ENCODE results near the gene FCHO1.

Gene FCHO1

DNA sequence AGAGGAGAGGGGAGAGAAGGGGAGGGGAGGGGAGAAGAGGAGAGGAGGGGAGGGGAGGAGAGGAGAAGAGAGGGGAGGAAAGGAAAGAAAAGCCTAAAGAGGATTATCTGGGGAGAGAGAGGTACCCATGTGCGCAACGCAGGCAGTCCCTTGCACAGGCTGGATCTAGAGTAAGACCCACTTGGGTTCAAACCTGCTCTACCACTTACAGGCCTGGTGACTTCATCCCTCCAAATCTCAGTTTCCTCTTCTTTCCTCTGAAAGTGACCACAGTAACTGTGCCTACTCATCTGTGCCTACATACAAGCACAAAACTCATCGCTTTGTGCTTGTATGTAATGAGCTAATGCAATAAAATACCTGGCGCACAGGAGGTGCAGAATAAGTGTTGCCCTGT is 32.7 kb upstream of the FCHO1 start:
- no peak for TF ChIP-seq CTCF (IDR thresholded peaks at IDR 0.05; ENCODE audit: low read depth, low read length)
- no peak for DNase-seq
- H3K36me3 ChIP-seq, result peaks cover 15% of the 10 kb centered on the region
- peaks cover 5% of the 10 kb centered on the region; the same call in 1 of the 2 replicates for H3K4me1 ChIP-seq
- H3K4me3 ChIP-seq (ENCODE audit: low read depth, low read length), result peak overlapping the region; percentile 73
- H3K27me3 ChIP-seq, result no peaks in the 10 kb centered on the region
- no peaks in the 10 kb centered on the region for H3K9me3 ChIP-seq

- Histone ChIP-seq H3K9me3 (no peaks in the 10 kb centered on the region), H3K36me3 (peaks cover 15% of the 10 kb centered on the region), H3K27me3 (no peaks in the 10 kb centered on the region), H3K4me1 (peaks cover 5% of the 10 kb centered on the region; the same call in 1 of the 2 replicates), H3K4me3 (ENCODE audit: low read depth, low read length) (peak within 1 kb of the TSS; percentile 73)
- peak; percentile 86 for DNase-seq
- no peak for TF ChIP-seq CTCF (IDR thresholded peaks at IDR 0.05; ENCODE audit: low read depth, low read length)
Measured at GRCh38 chr19:17718947-17719711, 32.1 kb upstream of the FCHO1 start, which contains the start of gene MAP1S. Gene MAP1S, plus strand, starts transcription at chr19:17719480. Its CDS starts 23 bp downstream, at chr19:17719503.

GRCh38 chr19:17719730-17720400 is 31.4 kb upstream of the FCHO1 start:
- Histone ChIP-seq H3K4me1 (peaks cover 5% of the 10 kb centered on the region; the same call in 1 of the 2 replicates), H3K36me3 (peaks cover 20% of the 10 kb centered on the region), H3K9me3 (no peaks in the 10 kb centered on the region), H3K4me3 (ENCODE audit: low read depth, low read length) (peak overlapping the region; percentile 73), H3K27me3 (no peaks in the 10 kb centered on the region)
- no peak for DNase-seq
- TF ChIP-seq CTCF (IDR thresholded peaks at IDR 0.05; ENCODE audit: low read depth, low read length), result no peak

GRCh38 chr19:17720440-17720839 is 30.8 kb upstream of the FCHO1 start:
- H3K9me3 ChIP-seq, result no peaks in the 10 kb centered on the region
- no peaks in the 10 kb centered on the region for H3K27me3 ChIP-seq
- no peak for TF ChIP-seq CTCF (IDR thresholded peaks at IDR 0.05; ENCODE audit: low read depth, low read length)
- H3K4me3 ChIP-seq (ENCODE audit: low read depth, low read length), result peak overlapping the region; percentile 73
- peaks cover 26% of the 10 kb centered on the region for H3K36me3 ChIP-seq
- DNase-seq, result no peak
- H3K4me1 ChIP-seq, result peaks cover 5% of the 10 kb centered on the region; the same call in 1 of the 2 replicates

DNA sequence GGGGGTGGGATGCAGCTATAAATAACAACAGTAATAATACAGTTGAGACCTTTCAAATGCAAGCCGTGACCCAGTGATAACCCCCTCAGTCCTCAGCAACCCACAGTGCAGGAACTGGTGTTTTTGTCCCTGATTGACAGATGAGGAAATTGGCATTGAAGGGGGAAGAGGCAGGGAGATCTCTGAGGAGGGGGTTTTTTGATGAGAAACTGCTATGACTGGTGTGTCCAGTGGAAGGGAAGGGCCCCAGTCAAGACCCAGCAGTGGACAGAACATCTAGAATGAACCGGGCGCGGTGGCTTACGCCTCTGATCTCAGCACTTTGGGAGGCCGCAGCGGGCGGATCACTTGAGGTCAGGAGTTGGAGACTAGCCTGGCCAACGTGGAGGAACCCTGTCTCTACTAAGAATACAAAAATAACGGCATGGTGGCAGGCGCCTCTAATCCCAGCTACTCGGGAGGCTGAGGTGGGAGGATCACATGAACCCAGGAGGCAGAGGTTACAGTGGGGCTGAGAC is 30.1 kb upstream of the FCHO1 start:
- Histone ChIP-seq H3K27me3 (no peaks in the 10 kb centered on the region), H3K36me3 (peaks cover 33% of the 10 kb centered on the region), H3K4me3 (ENCODE audit: low read depth, low read length) (no peak overlapping the region), H3K9me3 (no peaks in the 10 kb centered on the region), H3K4me1 (peaks cover 5% of the 10 kb centered on the region; the same call in 1 of the 2 replicates)
- no peak for TF ChIP-seq CTCF (IDR thresholded peaks at IDR 0.05; ENCODE audit: low read depth, low read length)
- no peak for DNase-seq

Data from BE2C (cell line).